Activated naive CD8-positive, alpha-beta T cell treated with anti-CD3 and anti-CD28 coated beads, Interleukin-2, amount 50 U/mL, for 24 hours (primary cell): ENCODE data around the gene CCDC150.
A peak's percentile ranks its signal among the peaks of the same experiment; 100 is the strongest.

Source experiments
- ATAC-seq: fragments of 150-1000 bp; cut with Tn5 transposase; one replicate; pipeline ENCODE4 v1.10.0; 2021
- DNase-seq: peaks from one replicate; pipeline ENCODE4 v3.0.0; 2021
- H3K27ac Mint-ChIP-seq: one replicate; pipeline ENCODE4 v1.8.0; 2021; ENCODE audit warnings: mild to moderate bottlenecking, mixed read lengths
- H3K27me3 Mint-ChIP-seq: one replicate; pipeline ENCODE4 v1.8.0; 2021; ENCODE audit warnings: mixed read lengths
- H3K36me3 Mint-ChIP-seq: one replicate; pipeline ENCODE4 v1.8.0; 2021; ENCODE audit warnings: low read depth, mixed read lengths
- H3K4me1 Mint-ChIP-seq: one replicate; pipeline ENCODE4 v1.8.0; 2021; ENCODE audit warnings: mixed read lengths
- H3K4me3 Mint-ChIP-seq: one replicate; pipeline ENCODE4 v1.8.0; 2021; ENCODE audit warnings: mild to moderate bottlenecking, moderate library complexity, mixed read lengths
- H3K9me3 Mint-ChIP-seq: one replicate; pipeline ENCODE4 v1.8.0; 2021; ENCODE audit warnings: mixed read lengths

Gene CCDC150

DNA sequence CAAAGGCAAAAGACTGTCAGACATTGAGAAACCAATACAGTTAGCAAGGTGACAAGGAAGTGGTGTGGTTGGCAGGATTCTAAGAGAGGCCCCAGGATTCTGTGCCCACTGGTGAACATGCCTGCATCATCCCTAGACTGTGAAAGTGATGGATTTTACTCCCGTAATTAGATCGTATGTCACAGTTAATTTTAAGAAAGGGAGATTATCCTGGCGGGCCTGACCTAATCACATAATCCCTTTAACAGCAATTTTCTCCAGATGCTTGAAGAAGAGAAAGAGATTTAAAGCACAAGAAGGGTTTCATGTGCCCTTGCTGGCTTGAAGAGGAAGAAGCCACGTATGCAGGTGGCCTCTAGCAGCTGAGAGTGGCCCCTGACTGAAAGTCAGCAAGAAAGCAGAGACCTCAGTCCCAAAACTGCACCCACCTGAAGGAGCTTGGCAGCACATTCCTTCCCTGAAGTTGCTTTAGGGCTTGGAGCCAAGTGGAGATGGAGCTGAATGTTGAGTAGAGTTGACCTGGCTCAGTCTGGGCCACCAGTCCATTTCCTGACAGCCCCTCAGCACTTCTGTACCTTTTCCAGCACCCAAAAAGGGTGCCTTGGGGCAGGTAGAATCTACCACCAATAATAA, 110.9 kb downstream of the CCDC150 start:
- Mint-ChIP-seq H3K9me3 (peaks cover 11% of the 10 kb centered on the region), H3K4me3 (no peak overlapping the region), H3K36me3 (peaks cover 4% of the 10 kb centered on the region), H3K4me1 (peaks cover 4% of the 10 kb centered on the region), H3K27ac (no peak overlapping the region), H3K27me3 (no peaks in the 10 kb centered on the region)
- ATAC-seq (no peak), DNase-seq (no peak)

GRCh38 chr2:196750977-196751631, 111.6 kb downstream of the CCDC150 start:
- H3K4me3 Mint-ChIP-seq: no peak overlapping the region
- peaks cover 18% of the 10 kb centered on the region for H3K9me3 Mint-ChIP-seq
- peaks cover 11% of the 10 kb centered on the region for H3K36me3 Mint-ChIP-seq
- no peaks in the 10 kb centered on the region for H3K27me3 Mint-ChIP-seq
- H3K4me1 Mint-ChIP-seq: peaks cover 4% of the 10 kb centered on the region
- no peak overlapping the region for H3K27ac Mint-ChIP-seq
- DNase-seq (peak; percentile 58), ATAC-seq (peak; percentile 68)

DNA sequence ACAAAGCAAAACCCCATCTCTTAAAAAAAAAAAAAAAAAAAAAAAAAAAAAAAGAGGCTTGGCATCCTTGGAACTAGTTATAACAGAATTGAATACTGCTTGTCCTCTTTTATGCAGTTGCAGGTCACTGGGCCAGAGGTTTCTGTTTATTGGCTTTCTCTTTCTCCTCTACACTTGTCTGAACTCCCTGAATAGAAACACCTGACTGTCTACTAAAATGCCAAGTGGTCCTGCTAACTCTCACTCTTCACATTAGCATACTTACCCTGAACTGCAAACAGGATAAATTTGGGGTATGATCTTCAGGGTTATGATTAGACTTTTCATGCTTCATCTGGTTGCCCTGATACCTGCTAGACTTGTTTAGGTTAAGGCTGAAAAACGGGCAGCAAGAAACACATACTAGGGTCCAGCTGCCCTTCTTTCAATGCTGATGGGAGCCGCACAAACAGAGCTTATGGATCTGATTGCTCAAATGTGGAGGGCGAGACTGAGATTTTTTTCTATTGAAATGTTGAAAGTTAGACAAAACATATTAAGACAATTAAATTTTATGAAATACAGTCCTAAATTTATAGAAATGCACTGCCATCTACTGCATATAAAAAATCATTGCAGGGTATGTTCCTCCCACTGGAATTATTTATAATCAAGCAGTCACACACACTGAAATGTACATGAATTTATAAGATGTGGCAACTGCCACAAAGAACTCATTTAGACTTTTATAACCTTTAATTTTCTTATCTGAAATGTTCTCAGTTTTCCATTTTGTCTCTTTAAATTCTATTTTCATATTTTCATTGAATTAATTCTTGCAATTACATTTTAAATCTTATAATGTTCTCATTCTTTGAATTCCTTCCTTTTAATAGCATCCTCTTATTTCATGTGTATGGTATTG, 119.2 kb downstream of the CCDC150 start:
- DNase-seq: no peak
- no peak overlapping the region for H3K27ac Mint-ChIP-seq

GRCh38 chr2:196759378-196759706, 119.8 kb downstream of the CCDC150 start:
- Mint-ChIP-seq H3K4me3 (no peak overlapping the region), H3K9me3 (peaks cover 28% of the 10 kb centered on the region), H3K36me3 (peaks cover 53% of the 10 kb centered on the region), H3K4me1 (no peaks in the 10 kb centered on the region), H3K27me3 (no peaks in the 10 kb centered on the region), H3K27ac (no peak overlapping the region)
- DNase-seq: no peak
- no peak for ATAC-seq

More for the DNA sequence above, 119.2 kb downstream of the CCDC150 start:
- Mint-ChIP-seq H3K27me3 (no peaks in the 10 kb centered on the region), H3K9me3 (peaks cover 28% of the 10 kb centered on the region), H3K36me3 (peaks cover 47% of the 10 kb centered on the region), H3K4me1 (no peaks in the 10 kb centered on the region), H3K4me3 (no peak overlapping the region)
- ATAC-seq: no peak

DNA sequence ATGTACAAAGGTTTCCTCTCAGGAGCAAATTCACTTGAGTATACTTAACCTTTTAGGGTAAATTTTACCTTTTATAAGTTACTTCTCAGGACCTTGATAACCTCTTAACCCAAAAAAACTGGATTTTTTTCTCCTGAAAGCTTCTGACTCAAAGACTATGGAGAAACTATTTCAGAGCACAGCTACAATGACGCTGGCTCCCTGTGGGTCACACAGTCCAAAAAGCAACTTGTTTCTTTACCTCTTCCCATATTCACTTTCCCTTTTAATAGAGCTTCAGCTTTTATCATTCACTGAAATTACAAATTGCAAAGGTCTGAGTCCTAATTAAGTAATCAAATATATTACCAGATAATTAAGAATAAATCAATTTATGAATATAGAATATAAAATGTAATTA, 127.6 kb downstream of the CCDC150 start:
- no peak overlapping the region for H3K4me3 Mint-ChIP-seq
- no peaks in the 10 kb centered on the region for H3K9me3 Mint-ChIP-seq
- no peaks in the 10 kb centered on the region for H3K4me1 Mint-ChIP-seq
- ATAC-seq (no peak), DNase-seq (no peak)
- no peak overlapping the region for H3K27ac Mint-ChIP-seq
- H3K36me3 Mint-ChIP-seq: peaks cover 53% of the 10 kb centered on the region
- no peaks in the 10 kb centered on the region for H3K27me3 Mint-ChIP-seq
